Colonic mucosa (tissue), 4 donors: ENCODE results near the gene WWOX. TPM values are rescaled to one million over a fixed set of nuclear protein-coding genes. Genes with fewer than 3 reads are reported as not detected.

ENCODE experiments used
- DNase-seq: peaks from one replicate; pipeline ENCODE4 v3.0.0-alpha.2; 2020
- H3K27ac ChIP-seq: fragments of 200-600 bp; one replicate; pipeline ENCODE4 v1.8.0; 2021
- H3K27me3 ChIP-seq: fragments of 200-600 bp; one replicate; pipeline ENCODE4 v1.8.0; 2021
- H3K36me3 ChIP-seq: fragments of 200-600 bp; one replicate; pipeline ENCODE4 v1.8.0; 2021
- H3K4me1 ChIP-seq: fragments of 200-600 bp; one replicate; pipeline ENCODE4 v1.8.0; 2021; ENCODE audit warnings: mild to moderate bottlenecking
- H3K4me3 ChIP-seq: fragments of 200-600 bp; one replicate; pipeline ENCODE4 v1.8.0; 2021
- H3K9ac ChIP-seq, 2 donors: one replicate each; pipeline ENCODE4 v1.7.0; 2013; ENCODE audit warnings: control low read depth in 2 of 2, low read depth in 2 of 2, low read length in 2 of 2
- H3K9me3 ChIP-seq: fragments of 200-600 bp; one replicate; pipeline ENCODE4 v1.8.0; 2021
- intact Hi-C: fragments of 100-400 bp; cut with DNase I; formaldehyde crosslinking; loops from one replicate; pipeline ENCODE4 v1.14.1; 2022
- total RNA-seq, 2 donors: library from RNA; stranded (reverse); fragmentation: NEBNext Ultra II Directional in 1 of 2; extraction: Animal tissue kit (Norgen Biotek cat#: 25700) in 1 of 2; gene quantifications; one replicate each; pipeline ENCODE4 v1.2.1, GENCODE V29; 2021
- TF ChIP-seq, protein P1 (sequence below): fragments of 200-600 bp; IDR thresholded peaks from one replicate; pipeline ENCODE4 v1.8.0; 2022; ENCODE audit warnings: antibody characterized with exemption, mild to moderate bottlenecking
- donor health status: healthy.
- donor health status: DM: no; HTN: no; CAD: no.
- donor health status: DM: no; HTN: no; CAD: no.

Gene WWOX
- total RNA-seq, 2 donors from 2014 or later: 7.2 to 11.0 TPM

GRCh38 chr16:78560997-78561396 lies 461.5 kb downstream of the WWOX start:
- intact Hi-C loops: no loop called here
- no peak overlapping the region for H3K9ac ChIP-seq
- H3K36me3 ChIP-seq: no peaks in the 10 kb centered on the region
- TF ChIP-seq, protein P1, sequence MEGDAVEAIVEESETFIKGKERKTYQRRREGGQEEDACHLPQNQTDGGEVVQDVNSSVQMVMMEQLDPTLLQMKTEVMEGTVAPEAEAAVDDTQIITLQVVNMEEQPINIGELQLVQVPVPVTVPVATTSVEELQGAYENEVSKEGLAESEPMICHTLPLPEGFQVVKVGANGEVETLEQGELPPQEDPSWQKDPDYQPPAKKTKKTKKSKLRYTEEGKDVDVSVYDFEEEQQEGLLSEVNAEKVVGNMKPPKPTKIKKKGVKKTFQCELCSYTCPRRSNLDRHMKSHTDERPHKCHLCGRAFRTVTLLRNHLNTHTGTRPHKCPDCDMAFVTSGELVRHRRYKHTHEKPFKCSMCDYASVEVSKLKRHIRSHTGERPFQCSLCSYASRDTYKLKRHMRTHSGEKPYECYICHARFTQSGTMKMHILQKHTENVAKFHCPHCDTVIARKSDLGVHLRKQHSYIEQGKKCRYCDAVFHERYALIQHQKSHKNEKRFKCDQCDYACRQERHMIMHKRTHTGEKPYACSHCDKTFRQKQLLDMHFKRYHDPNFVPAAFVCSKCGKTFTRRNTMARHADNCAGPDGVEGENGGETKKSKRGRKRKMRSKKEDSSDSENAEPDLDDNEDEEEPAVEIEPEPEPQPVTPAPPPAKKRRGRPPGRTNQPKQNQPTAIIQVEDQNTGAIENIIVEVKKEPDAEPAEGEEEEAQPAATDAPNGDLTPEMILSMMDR: no peak
- H3K9me3 ChIP-seq: no peaks in the 10 kb centered on the region
- DNase-seq: no peak
- H3K4me3 ChIP-seq: no peak overlapping the region
- H3K27ac ChIP-seq: no peak overlapping the region
- no peaks in the 10 kb centered on the region for H3K27me3 ChIP-seq
- no peaks in the 10 kb centered on the region for H3K4me1 ChIP-seq

DNA sequence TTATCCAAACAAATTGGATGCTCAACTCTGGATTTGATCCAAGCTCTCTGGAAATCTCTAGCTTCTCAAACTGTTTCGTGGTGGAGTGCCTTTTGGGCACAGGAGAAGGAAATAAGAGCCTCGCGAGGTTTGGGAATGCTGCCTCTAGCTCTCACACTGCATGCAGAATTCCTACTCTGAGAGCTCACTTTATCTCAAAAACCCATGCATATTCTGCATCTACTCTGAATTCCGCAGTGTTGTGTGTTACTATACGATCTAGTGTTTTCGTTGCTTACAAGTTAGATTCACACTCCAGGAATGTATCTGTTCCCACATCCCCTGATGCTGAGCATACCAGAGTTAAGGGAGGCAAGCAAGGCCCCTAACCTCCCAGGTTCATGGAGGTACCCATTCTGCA lies 462.7 kb downstream of the WWOX start:
- H3K27ac ChIP-seq: no peak overlapping the region
- no peak overlapping the region for H3K4me3 ChIP-seq
- intact Hi-C loops: no loop called here
- H3K27me3 ChIP-seq: no peaks in the 10 kb centered on the region
- H3K4me1 ChIP-seq: no peaks in the 10 kb centered on the region
- TF ChIP-seq, protein P1: no peak
- no peaks in the 10 kb centered on the region for H3K36me3 ChIP-seq
- no peak for DNase-seq
- no peak overlapping the region for H3K9ac ChIP-seq
- H3K9me3 ChIP-seq: no peaks in the 10 kb centered on the region

GRCh38 chr16:78562650-78563049 lies 463.2 kb downstream of the WWOX start:
- no peaks in the 10 kb centered on the region for H3K4me1 ChIP-seq
- DNase-seq: no peak
- intact Hi-C loops: no loop called here

DNA sequence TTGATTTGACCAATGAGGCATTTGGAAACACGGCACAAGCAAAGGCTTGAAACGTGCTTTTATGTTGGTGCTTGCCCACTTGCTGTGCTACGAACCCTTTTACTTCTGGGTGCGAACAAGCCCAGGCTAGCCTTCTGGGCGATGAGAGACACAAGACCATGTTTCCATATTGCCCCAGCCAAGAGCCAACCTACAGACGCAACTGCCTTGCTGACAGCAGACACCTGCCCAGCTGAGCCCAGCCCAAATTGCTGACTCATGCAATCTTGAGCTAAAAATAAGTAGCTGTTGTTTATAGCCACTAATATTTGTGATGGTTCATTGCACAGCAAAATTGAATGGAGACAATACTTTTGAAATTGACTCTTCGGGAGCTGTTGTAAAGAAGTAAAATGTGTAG lies 464.5 kb downstream of the WWOX start:
- Histone ChIP-seq H3K27me3 (no peaks in the 10 kb centered on the region), H3K9ac (no peak overlapping the region), H3K9me3 (no peaks in the 10 kb centered on the region), H3K4me3 (no peak overlapping the region), H3K4me1 (no peaks in the 10 kb centered on the region), H3K36me3 (no peaks in the 10 kb centered on the region), H3K27ac (no peak overlapping the region)
- TF ChIP-seq, protein P1: no peak
- no peak for DNase-seq
- intact Hi-C loops: no loop called here

More at GRCh38 chr16:78562650-78563049, 463.2 kb downstream of the WWOX start:
- no peak overlapping the region for H3K27ac ChIP-seq
- H3K9ac ChIP-seq: no peak overlapping the region
- TF ChIP-seq, protein P1: no peak
- H3K27me3 ChIP-seq: no peaks in the 10 kb centered on the region
- H3K9me3 ChIP-seq: no peaks in the 10 kb centered on the region
- H3K4me3 ChIP-seq: no peak overlapping the region
- no peaks in the 10 kb centered on the region for H3K36me3 ChIP-seq

DNA sequence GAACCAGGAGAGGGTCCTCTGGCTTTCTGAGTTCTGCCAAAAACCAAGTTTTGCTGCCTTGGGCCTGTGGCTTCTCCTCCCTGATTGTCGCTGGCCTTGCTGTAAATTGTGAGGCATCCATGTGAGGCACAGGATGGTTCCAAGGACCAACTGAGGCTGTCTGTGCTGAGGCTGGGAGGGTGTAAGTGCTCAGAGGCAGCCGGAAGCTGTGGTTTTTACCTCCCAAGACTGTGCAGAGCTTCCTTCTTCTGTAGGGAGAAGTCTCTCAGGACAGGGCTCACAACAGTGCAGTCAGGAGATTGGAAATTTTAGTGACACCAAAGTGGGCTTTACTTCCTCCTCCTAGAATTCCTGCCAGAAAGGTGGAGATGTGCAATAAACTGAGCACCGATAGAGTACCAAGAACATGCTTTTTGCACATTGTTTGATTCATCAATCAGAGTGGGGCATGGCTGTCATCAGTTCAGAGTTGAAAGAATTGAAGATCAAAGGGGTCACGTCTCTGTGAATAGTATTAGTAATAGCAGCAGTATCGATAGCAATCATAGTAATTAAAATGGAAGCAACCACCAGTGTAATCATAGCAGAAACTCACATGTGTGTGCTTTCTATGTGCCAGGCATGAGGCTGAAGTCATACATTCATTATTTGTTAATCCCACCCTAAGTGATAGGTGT lies 467.1 kb downstream of the WWOX start:
- Histone ChIP-seq H3K36me3 (no peaks in the 10 kb centered on the region), H3K27me3 (no peaks in the 10 kb centered on the region), H3K9ac (no peak overlapping the region), H3K4me1 (no peaks in the 10 kb centered on the region), H3K9me3 (no peaks in the 10 kb centered on the region), H3K4me3 (no peak overlapping the region), H3K27ac (no peak overlapping the region)
- intact Hi-C loops: no loop called here
- TF ChIP-seq, protein P1: no peak
- DNase-seq: no peak
